Naive thymus-derived CD8-positive, alpha-beta T cell (primary cell): ENCODE data around the gene ZAP70. TPM values are rescaled to one million over a fixed set of nuclear protein-coding genes. Genes with fewer than 3 reads are reported as not detected.
"Not testable (repeated sequence)": the region's sequence is repeated elsewhere in the genome, so short reads cannot be mapped to it uniquely, and the experiment has no call there.

Experiments used
- ATAC-seq, 2 donors: fragments of 150-1000 bp; cut with Tn5 transposase in 1 of 2; sonication (Bioruptor Pico), chemical (Tn5 transposase) in 1 of 2; 1 replicate in 1 of 2; 2 replicates in 1 of 2; pipeline ENCODE4 v1.10.0; 2021; ENCODE audit warnings: mild to moderate bottlenecking in 2 of 2, moderate library complexity in 2 of 2
- POLR2A ChIA-PET: fragments of 350-600 bp; sonication (Branson Sonifier 250); formaldehyde crosslinking; loops from one replicate; lab custom pipeline; 2021; ENCODE audit warnings: antibody characterized with exemption; lab: Charles Lee
- DNase-seq, 10 donors: peaks; one replicate each; pipeline versions ENCODE4 v3.0.0 to v3.0.0-alpha.2; 2020 to 2022
- H3K27ac Mint-ChIP-seq, 10 donors: one replicate each; pipeline ENCODE4 v1.8.0; 2020 to 2022; ENCODE audit warnings: mild to moderate bottlenecking in 10 of 10, mixed read lengths in 10 of 10, moderate library complexity in 4 of 10, inconsistent platforms in 1 of 10
- H3K27me3 Mint-ChIP-seq, 5 donors: one replicate each; pipeline ENCODE4 v1.8.0; 2021 to 2022; ENCODE audit warnings: mixed read lengths in 5 of 5
- H3K36me3 Mint-ChIP-seq, 3 donors: one replicate each; pipeline ENCODE4 v1.8.0; 2020 to 2022; ENCODE audit warnings: mixed read lengths in 3 of 3, mild to moderate bottlenecking in 2 of 3, inconsistent platforms in 1 of 3
- H3K4me1 Mint-ChIP-seq, 4 donors: one replicate each; pipeline ENCODE4 v1.8.0; 2021 to 2022; ENCODE audit warnings: mixed read lengths in 4 of 4
- H3K4me3 Mint-ChIP-seq, 10 donors: one replicate each; pipeline ENCODE4 v1.8.0; 2020 to 2022; ENCODE audit warnings: mild to moderate bottlenecking in 10 of 10, mixed read lengths in 10 of 10, moderate library complexity in 6 of 10, inconsistent platforms in 1 of 10
- H3K9me3 Mint-ChIP-seq, 9 donors: one replicate each; pipeline ENCODE4 v1.8.0; 2020 to 2022; ENCODE audit warnings: mixed read lengths in 9 of 9, mild to moderate bottlenecking in 3 of 9, inconsistent platforms in 1 of 9, moderate library complexity in 1 of 9
- polyA plus RNA-seq, 3 donors: library from polyadenylated mRNA; unstranded; fragments of 300-500 nt; fragmentation: Illumina TruSeq; gene quantifications; one replicate each; pipeline ENCODE4 v1.2.3, GENCODE V29; 2021
- total RNA-seq, 8 experiments: library from RNA in 2 of 8; stranded (reverse) in 2 of 8; gene quantifications; one replicate each; pipeline ENCODE4 v1.2.3 and lab custom pipeline; 2021 to 2026

ZAP70 gene
- 100 to 1,000 TPM; 490 to 503 TPM for total RNA-seq
- polyA plus RNA-seq: 100 to 1,000 TPM; 131 to 168 (median 149) TPM
- total RNA-seq (lab: John Stamatoyannopoulos, UW): 422 to 694 (median 592) reads per million in 6 experiments

DNA sequence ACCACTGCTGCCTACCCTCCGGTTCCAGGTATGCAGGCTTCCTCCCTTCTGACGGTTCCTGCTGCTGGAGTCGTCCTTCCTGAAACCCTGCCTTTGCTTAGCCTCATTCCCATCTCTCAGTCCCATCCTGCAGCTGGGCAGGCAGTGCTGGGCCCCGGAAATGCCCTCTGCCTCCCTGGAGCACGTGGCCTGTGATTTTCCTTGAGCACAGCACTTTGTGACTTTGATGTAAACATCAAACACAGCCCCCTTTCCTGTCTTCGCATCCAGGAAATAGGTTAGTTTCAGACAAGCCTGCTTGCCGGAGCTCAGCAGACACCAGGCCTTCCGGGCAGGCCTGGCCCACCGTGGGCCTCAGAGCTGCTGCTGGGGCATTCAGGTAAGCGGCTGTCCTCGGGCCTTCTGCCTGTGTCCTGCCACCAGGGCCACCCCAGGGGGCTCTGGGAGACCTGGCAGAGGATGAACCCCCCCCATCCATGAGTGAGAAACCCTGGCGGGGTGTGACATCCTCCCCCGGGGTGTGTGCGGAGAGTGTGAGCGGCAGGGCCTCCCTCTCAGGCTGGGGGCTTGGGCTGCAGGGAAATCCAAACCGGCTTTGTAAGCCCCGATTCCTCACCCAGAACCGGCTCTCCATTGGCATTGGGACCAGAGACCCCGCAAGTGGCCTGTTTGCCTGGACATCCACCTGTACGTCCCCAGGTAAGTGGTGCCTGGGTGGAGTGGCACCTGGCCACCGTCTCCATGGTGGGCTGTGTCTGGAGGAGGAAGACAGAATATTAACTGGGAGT, at the start of gene ZAP70:
ZAP70 (plus strand) TSS at position 281 of the 788 bp plus-strand sequence. CDS start 10,461 bp downstream, outside the sequence.
- POLR2A ChIA-PET: interaction anchor here (0.6 to 12.8 kb wide), 13 partner anchors 13 to 1306 kb away, joined by 3 to 159 read pairs (median 6); partner anchors contain the start of gene COX5B
- peak within 1 kb of the TSS; percentile 88 to 99 (median 95) for H3K4me3 Mint-ChIP-seq
- ATAC-seq (peak; percentile 73 to 84), DNase-seq (peak; percentile 61 to 87 (median 74))
- H3K27ac Mint-ChIP-seq: peak within 1 kb of the TSS; percentile 93 to 100 (median 99)
- H3K4me1 Mint-ChIP-seq: peaks cover 56 to 88% (median 76%) of the 10 kb centered on the region in 4 donors
- H3K9me3 Mint-ChIP-seq: no peaks in the 10 kb centered on the region
- peaks cover 5 to 33% (median 27%) of the 10 kb centered on the region in 3 donors for H3K36me3 Mint-ChIP-seq
- H3K27me3 Mint-ChIP-seq: no peaks in the 10 kb centered on the region

DNA sequence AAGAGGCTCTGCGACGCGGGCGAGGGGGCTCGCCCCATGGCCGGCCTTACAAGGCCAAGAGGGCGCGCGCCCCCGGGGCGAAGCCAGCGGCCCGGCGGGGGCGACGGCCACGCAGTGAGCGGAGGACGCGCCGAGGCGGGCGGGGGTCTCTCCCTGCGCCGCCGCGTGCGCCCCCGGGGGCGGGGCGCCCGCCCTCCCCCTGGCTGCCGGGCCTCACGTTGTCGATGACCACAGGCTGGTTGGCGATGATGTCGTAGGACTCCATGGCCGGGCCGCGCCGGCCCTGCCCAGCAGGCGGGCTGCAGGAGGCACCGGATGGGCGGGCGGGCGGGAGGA, 49.8 kb upstream of the ZAP70 start:
- Mint-ChIP-seq H3K36me3 (peaks cover 0 to 16% (median 0%) of the 10 kb centered on the region in 3 donors), H3K27ac (peak overlapping the region in 6 of 10 donors; percentile 95 to 98 (median 98)), H3K9me3 (no peaks in the 10 kb centered on the region), H3K4me3 (peak overlapping the region; percentile 90 to 98 (median 96)), H3K4me1 (peaks cover 22 to 42% (median 32%) of the 10 kb centered on the region in 4 donors), H3K27me3 (no peaks in the 10 kb centered on the region)
- POLR2A ChIA-PET: interaction anchor here (0.8 to 8.6 kb wide), 6 partner anchors 10 to 73 kb away, joined by 3 to 170 read pairs (median 6); partner anchors contain the start of gene COX5B
- DNase-seq: no peak
- no peak for ATAC-seq

- Mint-ChIP-seq H3K36me3 (peaks cover 0 to 12% (median 0%) of the 10 kb centered on the region in 3 donors), H3K27me3 (no peaks in the 10 kb centered on the region), H3K4me1 (peaks cover 22 to 42% (median 32%) of the 10 kb centered on the region in 4 donors), H3K4me3 (peak within 1 kb of the TSS; percentile 91 to 98 (median 96)), H3K27ac (peak within 1 kb of the TSS; percentile 93 to 100 (median 98)), H3K9me3 (no peaks in the 10 kb centered on the region)
- POLR2A ChIA-PET: interaction anchor here (0.7 to 8.6 kb wide), 9 partner anchors 10 to 73 kb away, joined by 3 to 170 read pairs (median 3); partner anchors contain the start of gene COX5B
- peak; percentile 86 for ATAC-seq
- DNase-seq: peak; percentile 95 to 99 (median 98)
Observed at GRCh38 chr2:97663962-97664635, 49.3 kb upstream of the ZAP70 start, which contains the start of gene ACTR1B. Gene ACTR1B (minus strand): TSS chr2:97664044. CDS start chr2:97663890, 154 bp downstream.

- H3K4me3 Mint-ChIP-seq: peak overlapping the region; percentile 89 to 98 (median 94)
- no peaks in the 10 kb centered on the region for H3K9me3 Mint-ChIP-seq
- H3K4me1 Mint-ChIP-seq: peaks cover 22 to 42% (median 31%) of the 10 kb centered on the region in 4 donors
- H3K27ac Mint-ChIP-seq: peak overlapping the region; percentile 93 to 100 (median 98)
- no peak for ATAC-seq
- no peak for DNase-seq
- POLR2A ChIA-PET: interaction anchor here (0.7 to 8.6 kb wide), 9 partner anchors 11 to 74 kb away, joined by 3 to 170 read pairs (median 3); partner anchors contain the start of gene COX5B
- H3K27me3 Mint-ChIP-seq: no peaks in the 10 kb centered on the region
- H3K36me3 Mint-ChIP-seq: peaks cover 0 to 12% (median 0%) of the 10 kb centered on the region in 3 donors
Observed at GRCh38 chr2:97664636-97664970, 48.8 kb upstream of the ZAP70 start.

DNA sequence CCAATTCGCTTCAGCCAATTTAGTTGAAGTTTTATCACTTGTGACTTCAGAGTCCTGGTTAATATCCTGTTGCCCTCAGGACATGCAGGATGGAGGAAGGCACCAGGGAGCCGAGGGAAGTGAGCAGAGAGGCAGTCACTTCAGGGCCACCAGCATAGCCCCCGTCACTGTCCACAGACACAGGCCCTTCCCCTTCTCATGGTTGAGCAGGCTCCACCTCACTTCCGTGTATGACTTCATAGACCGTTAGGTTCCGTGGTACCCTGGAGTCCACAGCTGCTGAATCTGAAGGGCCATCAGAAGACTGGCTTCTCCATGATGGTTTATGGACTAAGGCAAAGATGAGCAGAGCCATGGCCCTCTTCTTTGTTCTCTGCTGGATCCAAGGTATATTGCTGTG, 43.9 kb upstream of the ZAP70 start, which contains the start of gene C2orf92:
C2orf92 (plus strand) TSS at position 266 of the 400 bp plus-strand sequence; CDS start at position 342, 76 bp downstream.
- POLR2A ChIA-PET: no interaction called here
- peaks cover 0 to 11% (median 5%) of the 10 kb centered on the region in 4 donors for H3K4me1 Mint-ChIP-seq
- H3K27ac Mint-ChIP-seq: peak within 1 kb of the TSS in 1 of 10 donors; percentile 58
- ATAC-seq (no peak), DNase-seq (no peak)
- peaks cover 0 to 10% (median 0%) of the 10 kb centered on the region in 5 donors for H3K27me3 Mint-ChIP-seq
- H3K4me3 Mint-ChIP-seq: no peak within 1 kb of the TSS
- no peaks in the 10 kb centered on the region for H3K9me3 Mint-ChIP-seq
- peaks cover 0 to 5% (median 2%) of the 10 kb centered on the region in 3 donors for H3K36me3 Mint-ChIP-seq

- Mint-ChIP-seq H3K9me3 (no peaks in the 10 kb centered on the region), H3K4me3 (no peak overlapping the region), H3K4me1 (peaks cover 0 to 3% (median 1%) of the 10 kb centered on the region in 4 donors), H3K27me3 (peaks cover 0 to 10% (median 0%) of the 10 kb centered on the region in 5 donors), H3K36me3 (peaks cover 0 to 5% (median 2%) of the 10 kb centered on the region in 3 donors), H3K27ac (no peak overlapping the region)
- POLR2A ChIA-PET: no interaction called here
- DNase-seq (no peak), ATAC-seq (no peak)
Observed at GRCh38 chr2:97670471-97670870, 42.9 kb upstream of the ZAP70 start.

GRCh38 chr2:97671526-97671925, 41.9 kb upstream of the ZAP70 start:
- ATAC-seq (no peak), DNase-seq (no peak)
- Mint-ChIP-seq H3K4me3 (no peak overlapping the region), H3K9me3 (no peaks in the 10 kb centered on the region), H3K27me3 (peaks cover 0 to 10% (median 0%) of the 10 kb centered on the region in 5 donors), H3K36me3 (peaks cover 0 to 5% (median 2%) of the 10 kb centered on the region in 3 donors), H3K27ac (no peak overlapping the region), H3K4me1 (peaks cover 0 to 2% (median 1%) of the 10 kb centered on the region in 4 donors)
- POLR2A ChIA-PET: no interaction called here

DNA sequence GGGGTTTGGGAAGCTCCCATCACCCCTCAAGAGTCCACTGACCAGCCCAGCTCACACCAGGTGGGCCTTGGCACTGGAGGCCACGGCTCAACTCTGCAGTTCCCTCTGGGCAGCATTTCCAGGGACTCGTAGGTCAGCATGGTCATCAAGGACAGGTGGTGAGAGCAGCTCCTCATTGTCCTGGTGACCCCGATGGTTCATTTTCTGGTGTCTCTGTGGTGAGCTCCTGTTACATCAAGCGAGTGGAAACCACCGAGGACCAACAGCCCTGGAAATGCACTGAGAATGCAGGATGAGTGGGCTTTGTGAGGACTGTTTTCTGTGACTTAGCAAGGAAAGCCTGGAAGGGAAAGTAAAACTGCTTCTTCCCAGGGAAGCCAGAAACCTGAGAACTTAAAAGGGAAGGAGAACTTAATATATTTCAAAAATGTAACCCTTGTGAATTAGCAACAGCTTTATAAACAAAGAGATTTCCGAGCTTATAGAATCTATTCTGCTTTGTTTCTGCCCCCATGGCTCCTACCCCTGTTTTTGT, 40.7 kb upstream of the ZAP70 start:
- not testable (repeated sequence) for ATAC-seq, DNase-seq
- POLR2A ChIA-PET: interaction anchor here (1.2 kb wide), 1 partner anchor 26 kb away, joined by 5 read pairs; the partner anchor contains the start of gene COX5B

DNA sequence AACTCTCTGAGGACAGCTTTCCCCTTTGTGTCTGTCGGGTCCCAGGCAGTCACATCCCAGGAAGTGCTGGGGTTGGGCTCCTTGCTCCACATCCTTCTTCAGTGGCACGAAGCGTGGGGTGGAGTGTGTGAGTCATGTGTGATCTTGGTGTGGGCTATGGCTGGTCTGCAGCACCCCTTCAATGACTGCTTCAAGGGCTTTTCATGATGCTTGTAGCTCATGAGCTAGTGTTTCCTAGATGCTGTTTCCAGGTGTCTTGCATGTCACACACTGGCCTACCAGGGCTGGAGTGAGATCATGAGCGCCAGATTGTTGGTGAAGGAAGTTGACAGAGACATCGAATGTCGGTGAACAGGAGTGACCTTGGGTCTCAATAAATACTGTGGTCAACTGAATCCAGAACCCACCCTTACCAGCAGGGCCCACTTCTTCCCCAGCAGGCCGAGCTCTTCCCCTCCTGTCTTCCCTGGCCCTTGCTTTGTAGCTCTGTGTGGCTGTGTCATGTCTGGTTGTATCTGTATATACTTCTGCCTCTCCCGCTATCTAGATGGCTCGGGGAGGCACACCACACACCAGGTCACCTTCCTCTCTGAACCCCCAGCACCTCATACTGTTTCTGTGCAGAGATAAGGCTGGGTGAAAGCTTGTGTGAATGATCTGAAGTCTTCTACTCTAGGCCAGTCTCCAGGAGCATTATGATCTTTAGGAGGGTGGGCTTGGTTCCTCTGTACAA, 40.0 kb upstream of the ZAP70 start:
- H3K27me3 Mint-ChIP-seq: peaks cover 0 to 10% (median 0%) of the 10 kb centered on the region in 5 donors
- POLR2A ChIA-PET: interaction anchor here (0.7 to 1.2 kb wide), 2 partner anchors 27 to 1360 kb away, joined by 3 to 5 read pairs; partner anchors contain the start of gene COX5B
- DNase-seq (no peak), ATAC-seq (no peak)
- H3K9me3 Mint-ChIP-seq: no peaks in the 10 kb centered on the region
- no peaks in the 10 kb centered on the region for H3K4me1 Mint-ChIP-seq
- no peak overlapping the region for H3K4me3 Mint-ChIP-seq
- H3K27ac Mint-ChIP-seq: peak overlapping the region in 1 of 10 donors; percentile 17
- peaks cover 0 to 5% (median 2%) of the 10 kb centered on the region in 3 donors for H3K36me3 Mint-ChIP-seq

More for the DNA sequence above, 40.7 kb upstream of the ZAP70 start:
- H3K27ac Mint-ChIP-seq, H3K9me3 Mint-ChIP-seq, H3K4me3 Mint-ChIP-seq, H3K4me1 Mint-ChIP-seq, H3K36me3 Mint-ChIP-seq: not testable (repeated sequence)
- peaks cover 0 to 10% (median 0%) of the 10 kb centered on the region in 5 donors for H3K27me3 Mint-ChIP-seq

GRCh38 chr2:97673915-97674283, 39.5 kb upstream of the ZAP70 start:
- no peak for ATAC-seq
- no peak overlapping the region for H3K27ac Mint-ChIP-seq

DNA sequence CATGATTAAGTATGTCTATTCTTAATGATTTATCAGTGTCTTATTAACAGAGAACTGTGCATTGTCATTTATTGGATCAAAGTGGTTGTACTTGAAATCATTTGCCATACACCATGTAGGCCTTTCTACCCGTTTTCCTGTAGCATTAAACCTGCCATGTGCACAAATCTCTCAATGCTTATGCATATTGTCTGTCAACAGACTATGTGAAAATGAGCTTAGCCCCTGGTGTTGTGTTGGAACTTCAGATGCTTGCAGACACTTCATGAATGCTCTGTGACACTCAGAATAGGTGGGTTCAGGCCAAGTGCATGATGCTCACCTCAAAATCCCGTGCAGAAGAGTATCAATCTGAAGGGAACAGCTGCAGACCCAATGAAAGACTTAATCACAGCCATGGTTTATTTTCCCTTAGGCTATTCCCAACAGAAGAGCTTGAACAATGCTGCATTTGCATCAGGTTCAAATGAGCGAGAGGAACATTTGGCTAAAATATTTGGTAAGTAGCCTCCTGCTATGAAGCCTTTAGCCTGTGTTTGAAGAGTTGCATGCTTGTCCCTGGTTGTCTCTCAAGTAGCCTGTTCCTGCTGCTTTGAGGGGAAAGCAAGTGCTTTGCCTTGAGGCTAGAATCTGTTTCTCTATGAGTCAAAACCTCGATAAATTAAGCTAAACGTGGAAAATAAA, 37.8 kb upstream of the ZAP70 start:
- ATAC-seq (no peak), DNase-seq (no peak)
- peaks cover 0 to 3% (median 0%) of the 10 kb centered on the region in 9 donors for H3K9me3 Mint-ChIP-seq
- H3K27ac Mint-ChIP-seq: no peak overlapping the region
- H3K4me1 Mint-ChIP-seq: no peaks in the 10 kb centered on the region
- POLR2A ChIA-PET: interaction anchor here (1.1 kb wide), 1 partner anchor 9 kb away, joined by 4 read pairs; no protein-coding TSS in a partner anchor
- peaks cover 0 to 5% (median 2%) of the 10 kb centered on the region in 3 donors for H3K36me3 Mint-ChIP-seq
- H3K27me3 Mint-ChIP-seq: peaks cover 0 to 10% (median 0%) of the 10 kb centered on the region in 5 donors
- H3K4me3 Mint-ChIP-seq: no peak overlapping the region

More at GRCh38 chr2:97673915-97674283, 39.5 kb upstream of the ZAP70 start:
- Mint-ChIP-seq H3K4me1 (no peaks in the 10 kb centered on the region), H3K36me3 (peaks cover 0 to 5% (median 2%) of the 10 kb centered on the region in 3 donors), H3K4me3 (no peak overlapping the region), H3K9me3 (no peaks in the 10 kb centered on the region), H3K27me3 (peaks cover 0 to 10% (median 0%) of the 10 kb centered on the region in 5 donors)
- no peak for DNase-seq
- POLR2A ChIA-PET: no interaction called here
